ENCODE measurements around the gene SLC6A8. TPM values are rescaled to one million over a fixed set of nuclear protein-coding genes. Genes with fewer than 3 reads are reported as not detected.

The SLC6A8 gene
- polyA plus RNA-seq, 1 experiment, result 11.9 TPM

GRCh38 chrX:153719238-153719637, 31.5 kb downstream of the SLC6A8 start:
- POLR2A ChIA-PET, result no interaction called here
- DNase-seq (ENCODE audit: low read depth), result no peak
- CTCF ChIA-PET, result interaction anchor here (0.9 kb wide), 1 partner anchor 52 kb away, joined by 3 read pairs; no protein-coding TSS in a partner anchor
- no peak for TF ChIP-seq CTCF (IDR thresholded peaks at IDR 0.05; ENCODE audit: insufficient read depth, low read depth, low read length)
- H3K4me3 ChIP-seq (ENCODE audit: low read depth, low read length), result no peak overlapping the region
- no peaks in the 10 kb centered on the region for H3K27me3 ChIP-seq (ENCODE audit: control insufficient read depth, insufficient read depth, low read length)
- peaks cover 20% of the 10 kb centered on the region for H3K36me3 ChIP-seq (ENCODE audit: control insufficient read depth, insufficient read depth, low read length)

- no peaks in the 10 kb centered on the region for H3K27me3 ChIP-seq (ENCODE audit: control insufficient read depth, insufficient read depth, low read length)
- CTCF ChIA-PET, result interaction anchor here (0.9 kb wide), 1 partner anchor 52 kb away, joined by 3 read pairs; no protein-coding TSS in a partner anchor
- peaks cover 18% of the 10 kb centered on the region for H3K36me3 ChIP-seq (ENCODE audit: control insufficient read depth, insufficient read depth, low read length)
- H3K4me3 ChIP-seq (ENCODE audit: low read depth, low read length), result no peak overlapping the region
- TF ChIP-seq CTCF (IDR thresholded peaks at IDR 0.05; ENCODE audit: insufficient read depth, low read depth, low read length), result no peak
- POLR2A ChIA-PET, result no interaction called here
- no peak for DNase-seq (ENCODE audit: low read depth)
These were observed 32.0 kb downstream of the SLC6A8 start for GRCh38 chrX:153719701-153720100.

- TF ChIP-seq CTCF (IDR thresholded peaks at IDR 0.05; ENCODE audit: insufficient read depth, low read depth, low read length), result no peak
- Histone ChIP-seq H3K4me3 (ENCODE audit: low read depth, low read length) (peak overlapping the region; percentile 70), H3K27me3 (ENCODE audit: control insufficient read depth, insufficient read depth, low read length) (no peaks in the 10 kb centered on the region), H3K36me3 (ENCODE audit: control insufficient read depth, insufficient read depth, low read length) (peaks cover 11% of the 10 kb centered on the region)
- no peak for DNase-seq (ENCODE audit: low read depth)
- CTCF ChIA-PET, result no interaction called here
- POLR2A ChIA-PET, result no interaction called here
These were observed 35.1 kb downstream of the SLC6A8 start for GRCh38 chrX:153722704-153723350.

GRCh38 chrX:153723351-153724251, 35.9 kb downstream of the SLC6A8 start:
- peaks cover 11% of the 10 kb centered on the region for H3K36me3 ChIP-seq (ENCODE audit: control insufficient read depth, insufficient read depth, low read length)
- POLR2A ChIA-PET, result interaction anchor here (0.6 kb wide), 1 partner anchor 817 kb away, joined by 7 read pairs; no protein-coding TSS in a partner anchor
- no peak for DNase-seq (ENCODE audit: low read depth)
- peak overlapping the region; percentile 70 for H3K4me3 ChIP-seq (ENCODE audit: low read depth, low read length)
- peak; percentile 53 for TF ChIP-seq CTCF (IDR thresholded peaks at IDR 0.05; ENCODE audit: insufficient read depth, low read depth, low read length)
- H3K27me3 ChIP-seq (ENCODE audit: control insufficient read depth, insufficient read depth, low read length), result no peaks in the 10 kb centered on the region
- CTCF ChIA-PET, result no interaction called here

Data from BJ (cell line).